Liver (tissue), 9 donors: ENCODE data around the gene LYSMD1. TPM values are rescaled to one million over a fixed set of nuclear protein-coding genes. Genes with fewer than 3 reads are reported as not detected.

Source experiments
- DNase-seq: peaks from one replicate; pipeline ENCODE4 v3.0.0-alpha.2; 2017; ENCODE audit warnings: low spot score
- H3K27ac ChIP-seq, 2 donors: one replicate each; pipeline ENCODE4 v1.7.0; 2013; ENCODE audit warnings: inconsistent platforms in 2 of 2, low read length in 2 of 2, control low read depth in 1 of 2, low read depth in 1 of 2, mild to moderate bottlenecking in 1 of 2
- H3K27me3 ChIP-seq, 4 donors: one replicate each; pipeline versions ENCODE4 v1.6.1 to v1.7.0; 2013; ENCODE audit warnings: low read length in 3 of 4, inconsistent platforms in 1 of 4, mild to moderate bottlenecking in 1 of 4, moderate library complexity in 1 of 4; ENCODE audit not compliant: control insufficient read depth in 4 of 4, insufficient read depth in 4 of 4
- H3K36me3 ChIP-seq, 4 donors: one replicate each; pipeline versions ENCODE4 v1.6.1 to v1.7.0; 2013; ENCODE audit warnings: low read length in 3 of 4, mild to moderate bottlenecking in 3 of 4, low read depth in 1 of 4, moderate library complexity in 1 of 4; ENCODE audit not compliant: control insufficient read depth in 4 of 4, insufficient read depth in 3 of 4
- H3K4me1 ChIP-seq, 4 donors: one replicate each; pipeline versions ENCODE4 v1.6.1 to v1.7.0; 2013; ENCODE audit warnings: low read length in 3 of 4, mild to moderate bottlenecking in 3 of 4, moderate library complexity in 1 of 4; ENCODE audit not compliant: control insufficient read depth in 4 of 4, insufficient read depth in 4 of 4
- H3K4me3 ChIP-seq, 3 donors: one replicate each; pipeline versions ENCODE4 v1.6.1 to v1.7.0; 2013; ENCODE audit warnings: low read length in 3 of 3, control low read depth in 1 of 3, low read depth in 1 of 3, mild to moderate bottlenecking in 1 of 3
- H3K9ac ChIP-seq, 2 donors: one replicate each; pipeline ENCODE4 v1.7.0; 2013; ENCODE audit warnings: low read length in 2 of 2, mild to moderate bottlenecking in 2 of 2, moderate library complexity in 2 of 2, control low read depth in 1 of 2, low read depth in 1 of 2
- H3K9me3 ChIP-seq, 4 donors: one replicate each; pipeline versions ENCODE4 v1.6.1 to v1.7.0; 2013; ENCODE audit warnings: low read length in 3 of 4; ENCODE audit not compliant: control insufficient read depth in 4 of 4
- CTCF ChIP-seq: fragments of 150-350 bp; IDR thresholded peaks from 2 replicates; pipeline ENCODE4 v1.5.1; 2017; ENCODE audit warnings: improper control_type of control experiment, low read depth, low read length; ENCODE audit not compliant: missing input control
- EGR1 ChIP-seq, 2 donors: IDR thresholded peaks; 2 replicates each; pipeline ENCODE4 v1.6.1; 2016 to 2018; ENCODE audit warnings: antibody characterized with exemption in 2 of 2, low read depth in 2 of 2
- FOXA2 ChIP-seq: IDR thresholded peaks from 2 replicates; pipeline ENCODE4 v1.6.1; 2016; ENCODE audit warnings: antibody characterized with exemption
- GABPA ChIP-seq, 2 donors: IDR thresholded peaks in 1 of 2; conservative IDR thresholded peaks in 1 of 2; 2 replicates each; pipeline ENCODE4 v1.6.1; 2016; ENCODE audit warnings: antibody characterized with exemption in 2 of 2, mild to moderate bottlenecking in 1 of 2, moderate library complexity in 1 of 2
- HNF4A ChIP-seq, 2 donors: conservative IDR thresholded peaks; 2 replicates each; pipeline ENCODE4 v1.6.1; 2016; ENCODE audit warnings: antibody characterized with exemption in 2 of 2, mild to moderate bottlenecking in 2 of 2
- JUND ChIP-seq, 2 donors: IDR thresholded peaks; 2 replicates each; pipeline ENCODE4 v1.6.1; 2016; ENCODE audit warnings: antibody characterized with exemption in 2 of 2
- MAX ChIP-seq: IDR thresholded peaks from 2 replicates; pipeline ENCODE4 v1.6.1; 2016; ENCODE audit warnings: antibody characterized with exemption
- NR2F2 ChIP-seq: IDR thresholded peaks from 2 replicates; pipeline ENCODE4 v1.6.1; 2016; ENCODE audit warnings: antibody characterized with exemption
- RAD21 ChIP-seq, 2 donors: IDR thresholded peaks; 2 replicates each; pipeline ENCODE4 v1.6.1; 2016; ENCODE audit warnings: antibody characterized with exemption in 2 of 2, mild to moderate bottlenecking in 2 of 2
- REST ChIP-seq: IDR thresholded peaks from 2 replicates; pipeline ENCODE4 v1.6.1; 2016; ENCODE audit warnings: antibody characterized with exemption, mild to moderate bottlenecking
- RXRA ChIP-seq, 2 donors: IDR thresholded peaks; 2 replicates each; pipeline ENCODE4 v1.6.1; 2017 to 2018; ENCODE audit warnings: antibody characterized with exemption in 2 of 2, mild to moderate bottlenecking in 1 of 2
- SP1 ChIP-seq: IDR thresholded peaks from 2 replicates; pipeline ENCODE4 v1.6.1; 2018; ENCODE audit warnings: antibody characterized with exemption, mild to moderate bottlenecking
- TAF1 ChIP-seq: conservative IDR thresholded peaks from 2 replicates; pipeline ENCODE4 v1.6.1; 2016; ENCODE audit warnings: antibody characterized with exemption, mild to moderate bottlenecking
- YY1 ChIP-seq: IDR thresholded peaks from 2 replicates; pipeline ENCODE4 v1.6.1; 2016; ENCODE audit warnings: antibody characterized with exemption, mild to moderate bottlenecking
- ZBTB33 ChIP-seq: IDR thresholded peaks from 2 replicates; pipeline ENCODE4 v1.6.1; 2016; ENCODE audit warnings: antibody characterized with exemption
- WGBS: extraction: QIAGEN DNeasy Blood & Tissue Kit; methylation state at CpG from one replicate; pipeline ENCODE4 v1.1.7; 2013; 5-methylcytosine and 5-hydroxymethylcytosine counted together
- polyA plus RNA-seq, 2 donors: library from polyadenylated mRNA; stranded (reverse) in 1 of 2; unstranded in 1 of 2; fragments of 200-250 nt in 1 of 2; fragments of >200 nt in 1 of 2; fragmentation: Nextera tagmentation in 1 of 2; extraction: Ambion mirVana in 1 of 2; gene quantifications; one replicate each; pipeline versions ENCODE4 v1.2.1 to v1.2.3, GENCODE V29; 2013 to 2015
- total RNA-seq, 2 donors: library from RNA; depleted of rRNA; stranded (reverse); fragments of >200 nt; gene quantifications; one replicate each; pipeline ENCODE4 v1.2.3, GENCODE V29; 2014
- donor health status: healthy.
- donor health status: healthy.
- donor health status: healthy.
- donor health status: healthy.
- donor health status: healthy.

The LYSMD1 gene
- total and polyA plus RNA-seq, 4 donors: 2.8 to 5.3 (median 3.9) TPM

GRCh38 chr1:151124763-151125403 lies 40.8 kb downstream of the LYSMD1 start:
- WGBS: 84% methylated on average over 5 of the region's 5 CpGs
- Histone ChIP-seq H3K4me1 (no peaks in the 10 kb centered on the region), H3K9ac (no peak overlapping the region), H3K27me3 (no peaks in the 10 kb centered on the region), H3K4me3 (no peak overlapping the region), H3K9me3 (no peaks in the 10 kb centered on the region), H3K27ac (no peak overlapping the region), H3K36me3 (peaks cover 0 to 7% (median 0%) of the 10 kb centered on the region in 4 donors)
- no peak for TF ChIP-seq RAD21 (IDR thresholded peaks at IDR 0.05)
- no peak for TF ChIP-seq EGR1 (IDR thresholded peaks at IDR 0.05; ENCODE audit: low read depth in 2 of 2)
- no peak for TF ChIP-seq JUND (IDR thresholded peaks at IDR 0.05)
- no peak for TF ChIP-seq CTCF
- TF ChIP-seq HNF4A (conservative IDR thresholded peaks at IDR 0.05): no peak
- TF ChIP-seq FOXA2: no peak
- no peak for TF ChIP-seq YY1
- TF ChIP-seq GABPA (IDR thresholded peaks at IDR 0.05 in 1 of 2, conservative IDR thresholded peaks at IDR 0.05 in 1 of 2): no peak
- TF ChIP-seq NR2F2: no peak
- no peak for TF ChIP-seq MAX
- no peak for TF ChIP-seq TAF1
- TF ChIP-seq RXRA (IDR thresholded peaks at IDR 0.05): no peak
- TF ChIP-seq ZBTB33: no peak
- no peak for TF ChIP-seq REST
- no peak for DNase-seq

- WGBS: 96% methylated on average over 5 of the region's 5 CpGs
- no peak for DNase-seq
- no peak overlapping the region for H3K9ac ChIP-seq
- H3K27me3 ChIP-seq: no peaks in the 10 kb centered on the region
- peaks cover 3 to 10% (median 7%) of the 10 kb centered on the region in 4 donors for H3K36me3 ChIP-seq
- H3K27ac ChIP-seq: no peak overlapping the region
- H3K4me3 ChIP-seq: no peak overlapping the region
- H3K9me3 ChIP-seq: no peaks in the 10 kb centered on the region
- TF ChIP-seq SP1 (no peak), MAX (no peak), EGR1 (IDR thresholded peaks at IDR 0.05; ENCODE audit: low read depth in 2 of 2) (no peak), YY1 (no peak), NR2F2 (no peak)
- H3K4me1 ChIP-seq: no peaks in the 10 kb centered on the region
These were observed 51.8 kb downstream of the LYSMD1 start for GRCh38 chr1:151113877-151114276.

Other genes starting within 250 kb of the LYSMD1 start
- 10 to 100 TPM; 20.8 to 23.7 TPM for gene SETDB1, start 239.5 kb downstream of the LYSMD1 start, total RNA-seq
- gene SETDB1, start 239.5 kb downstream of the LYSMD1 start, polyA plus RNA-seq: 1 to 10 TPM; 5.4 to 7.3 TPM
- gene CERS2, start 191.1 kb downstream of the LYSMD1 start, total RNA-seq: 100 to 1,000 TPM; 212 to 346 TPM
- gene CERS2, start 191.1 kb downstream of the LYSMD1 start, polyA plus RNA-seq: 100 to 1,000 TPM; 215 to 340 TPM
- 10 to 100 TPM; 15.8 to 18.2 TPM for gene ANXA9, start 183.6 kb downstream of the LYSMD1 start, total RNA-seq
- gene ANXA9, start 183.6 kb downstream of the LYSMD1 start, polyA plus RNA-seq: 10 to 100 TPM in 1 of 2 donors, 1 to 10 TPM in 1; 7.5 to 24.0 TPM
- 10 to 100 TPM in 1 of 2 donors, 1 to 10 TPM in 1; 9.8 to 21.3 TPM for gene MINDY1, start 159.0 kb downstream of the LYSMD1 start, total RNA-seq
- 1 to 10 TPM; 7.3 to 8.3 TPM for gene MINDY1, start 159.0 kb downstream of the LYSMD1 start, polyA plus RNA-seq
- 1 to 10 TPM; 6.1 to 9.0 TPM for gene PRUNE1, start 157.5 kb downstream of the LYSMD1 start, total RNA-seq
- 10 to 100 TPM in 1 of 2 donors, 1 to 10 TPM in 1; 9.9 to 10.6 TPM for gene PRUNE1, start 157.5 kb downstream of the LYSMD1 start, polyA plus RNA-seq
- under 1 TPM; 0.09 to 0.84 TPM for gene BNIPL, start 129.3 kb downstream of the LYSMD1 start, total RNA-seq
- under 1 TPM; 0.13 to 0.15 TPM for gene BNIPL, start 129.3 kb downstream of the LYSMD1 start, polyA plus RNA-seq
- 1 to 10 TPM; 1.5 to 2.2 TPM for gene C1orf56, start 118.2 kb downstream of the LYSMD1 start, total RNA-seq
- gene C1orf56, start 118.2 kb downstream of the LYSMD1 start, polyA plus RNA-seq: 10 to 100 TPM in 1 of 2 donors, 1 to 10 TPM in 1; 4.3 to 11.2 TPM
- gene CDC42SE1, start 106.3 kb downstream of the LYSMD1 start, total RNA-seq: 10 to 100 TPM; 16.7 to 28.1 TPM
- 10 to 100 TPM in 1 of 2 donors, 1 to 10 TPM in 1; 9.5 to 16.7 TPM for gene CDC42SE1, start 106.3 kb downstream of the LYSMD1 start, polyA plus RNA-seq
- gene MLLT11, start 105.5 kb downstream of the LYSMD1 start, total RNA-seq: under 1 TPM; 0.17 to 0.23 TPM
- under 1 TPM; 0.31 to 0.64 TPM for gene MLLT11, start 105.5 kb downstream of the LYSMD1 start, polyA plus RNA-seq
- 10 to 100 TPM in 1 of 2 donors, 1 to 10 TPM in 1; 7.3 to 13.3 TPM for gene GABPB2, start 95.1 kb downstream of the LYSMD1 start, total RNA-seq
- gene GABPB2, start 95.1 kb downstream of the LYSMD1 start, polyA plus RNA-seq: 1 to 10 TPM in 1 of 2 donors, under 1 TPM in 1; 0.94 to 1.6 TPM
- gene SEMA6C, start 19.3 kb downstream of the LYSMD1 start, total RNA-seq: 1 to 10 TPM; 1.4 to 1.5 TPM
- 1 to 10 TPM; 1.4 TPM for gene SEMA6C, start 19.3 kb downstream of the LYSMD1 start, polyA plus RNA-seq
- gene TNFAIP8L2, start 9.3 kb downstream of the LYSMD1 start, total RNA-seq: 1 to 10 TPM; 4.4 to 8.7 TPM
- gene TNFAIP8L2, start 9.3 kb downstream of the LYSMD1 start, polyA plus RNA-seq: 1 to 10 TPM; 2.9 to 3.8 TPM
- gene SCNM1, start 242 bp upstream of the LYSMD1 start, total RNA-seq: 10 to 100 TPM in 1 of 2 donors, 1 to 10 TPM in 1; 4.8 to 11.3 TPM
- gene SCNM1, start 242 bp upstream of the LYSMD1 start, polyA plus RNA-seq: 10 to 100 TPM in 1 of 2 donors, 1 to 10 TPM in 1; 9.7 to 14.3 TPM
- gene TMOD4, start 10.1 kb upstream of the LYSMD1 start, total RNA-seq: not detected
- not detected for gene TMOD4, start 10.1 kb upstream of the LYSMD1 start, polyA plus RNA-seq
- 10 to 100 TPM; 11.3 to 16.0 TPM for gene VPS72, start 24.3 kb upstream of the LYSMD1 start, total RNA-seq
- 10 to 100 TPM; 10.7 to 12.6 TPM for gene VPS72, start 24.3 kb upstream of the LYSMD1 start, polyA plus RNA-seq
- gene PIP5K1A, start 32.6 kb upstream of the LYSMD1 start, total RNA-seq: 10 to 100 TPM; 16.7 to 32.0 TPM
- 10 to 100 TPM in 1 of 2 donors, 1 to 10 TPM in 1; 4.0 to 10.4 TPM for gene PIP5K1A, start 32.6 kb upstream of the LYSMD1 start, polyA plus RNA-seq
- 10 to 100 TPM; 77.7 to 86.3 TPM for gene PSMD4, start 88.8 kb upstream of the LYSMD1 start, total RNA-seq
- gene PSMD4, start 88.8 kb upstream of the LYSMD1 start, polyA plus RNA-seq: 100 to 1,000 TPM in 1 of 2 donors, 10 to 100 TPM in 1; 87.7 to 108 TPM
- gene ZNF687, start 116.4 kb upstream of the LYSMD1 start, total RNA-seq: 1 to 10 TPM; 9.3 to 9.7 TPM
- 1 to 10 TPM; 2.7 to 6.4 TPM for gene ZNF687, start 116.4 kb upstream of the LYSMD1 start, polyA plus RNA-seq
- 10 to 100 TPM; 24.2 to 27.1 TPM for gene PI4KB, start 161.5 kb upstream of the LYSMD1 start, total RNA-seq
- 10 to 100 TPM; 14.2 to 14.3 TPM for gene PI4KB, start 161.5 kb upstream of the LYSMD1 start, polyA plus RNA-seq
- gene RFX5, start 181.3 kb upstream of the LYSMD1 start, total RNA-seq: 10 to 100 TPM; 15.6 to 17.5 TPM
- 1 to 10 TPM; 5.2 to 6.5 TPM for gene RFX5, start 181.3 kb upstream of the LYSMD1 start, polyA plus RNA-seq
- gene SELENBP1, start 206.8 kb upstream of the LYSMD1 start, total RNA-seq: 100 to 1,000 TPM; 152 to 387 TPM
- gene SELENBP1, start 206.8 kb upstream of the LYSMD1 start, polyA plus RNA-seq: 100 to 1,000 TPM; 141 to 209 TPM
- 100 to 1,000 TPM; 130 to 212 TPM for gene PSMB4, start 233.7 kb upstream of the LYSMD1 start, total RNA-seq
- gene PSMB4, start 233.7 kb upstream of the LYSMD1 start, polyA plus RNA-seq: 100 to 1,000 TPM; 191 to 228 TPM